Stromal cell of bone marrow (primary cell): ENCODE measurements around the gene CRYZL1.

ENCODE experiments used
- DNase-seq: peaks from one replicate; pipeline ENCODE4 v3.0.0-alpha.2; 2012; ENCODE audit warnings: low read depth

Gene CRYZL1

DNA sequence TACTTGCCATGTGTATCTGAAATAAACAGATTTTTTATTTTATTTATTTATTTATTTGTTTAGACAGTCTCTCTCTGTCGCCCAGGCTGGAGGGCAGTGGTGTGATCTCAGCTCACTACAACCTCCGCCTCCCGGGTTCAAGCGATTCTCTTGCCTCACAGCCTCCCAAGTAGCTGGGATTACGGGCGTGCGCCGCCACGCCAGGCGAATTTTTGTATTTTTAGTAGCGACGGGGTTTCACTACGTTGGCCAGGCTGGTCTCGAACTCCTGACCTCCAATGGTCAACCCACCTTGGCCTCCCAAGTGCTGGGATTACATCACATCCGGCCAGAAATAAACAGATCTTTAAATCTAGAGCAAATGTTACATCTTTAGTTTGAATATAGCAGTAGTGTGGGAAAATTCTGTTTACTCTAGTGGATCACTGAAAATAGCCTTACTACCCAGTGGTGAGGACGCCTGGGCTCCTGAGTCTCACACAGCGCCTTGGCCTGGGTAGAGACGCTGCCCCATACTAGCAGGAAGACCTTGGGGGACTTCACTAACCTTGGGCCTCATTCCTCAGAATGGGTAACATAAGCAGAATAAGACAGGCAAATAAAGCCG is 100.3 kb downstream of the CRYZL1 start:
- DNase-seq: no peak

DNA sequence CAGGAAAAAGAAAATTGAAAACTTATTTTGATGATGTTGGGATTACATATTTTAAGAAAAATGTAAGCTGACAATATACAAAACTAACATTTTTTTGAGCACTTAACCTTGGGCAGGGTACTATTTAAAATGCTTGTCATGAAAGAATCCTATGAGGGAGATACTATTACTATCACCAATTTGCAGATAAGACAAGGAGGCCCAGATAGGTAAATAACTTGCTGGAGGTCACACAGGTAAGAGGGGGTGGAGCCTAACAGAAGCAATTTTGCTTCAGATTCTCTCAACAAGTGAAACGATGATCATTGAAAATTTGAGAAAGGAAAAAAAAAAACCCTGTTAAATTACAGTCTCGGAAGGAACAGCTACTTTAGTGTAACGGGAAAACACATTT is 100.8 kb downstream of the CRYZL1 start:
- no peak for DNase-seq

DNA sequence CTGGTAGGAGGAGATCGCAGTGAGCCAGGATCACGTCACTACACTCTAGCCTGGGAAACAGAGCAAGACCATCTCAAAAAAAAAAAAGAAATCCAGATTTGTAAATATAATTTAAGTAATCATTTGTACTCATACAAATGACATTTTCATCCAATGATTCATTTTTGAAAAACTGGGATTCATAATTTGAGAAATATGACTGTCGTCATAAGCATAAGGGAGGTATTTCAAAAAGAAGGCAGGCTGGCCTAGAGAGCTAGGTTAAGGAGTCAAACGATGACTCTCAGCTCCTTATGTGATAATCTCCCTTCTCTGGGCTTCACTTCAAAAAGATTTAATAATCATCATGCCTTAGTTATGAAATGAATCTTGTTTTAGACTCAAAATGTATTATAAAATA is 101.9 kb downstream of the CRYZL1 start:
- peak; percentile 41 for DNase-seq
